Esophagus squamous epithelium (tissue), 5 donors: ENCODE results near the gene LFNG. TPM values are rescaled to one million over a fixed set of nuclear protein-coding genes. Genes with fewer than 3 reads are reported as not detected.

Experiments used
- DNase-seq: peaks from one replicate; lab custom pipeline; 2025; lab: John Stamatoyannopoulos, UW
- H3K27ac ChIP-seq, 4 donors: fragments of 200-600 bp; sonication (generic); one replicate each; pipeline ENCODE4 v1.5.1; 2016 to 2019; ENCODE audit warnings: mild to moderate bottlenecking in 1 of 4
- H3K27me3 ChIP-seq, 4 donors: fragments of 200-600 bp; sonication (generic); 1 replicate in 3 of 4; 2 replicates in 1 of 4; pipeline versions ENCODE4 v1.5.1 to v1.6.0; 2017 to 2021; ENCODE audit warnings: antibody characterized with exemption in 1 of 4
- H3K36me3 ChIP-seq, 3 donors: fragments of 200-600 bp; sonication (generic); one replicate each; pipeline ENCODE4 v1.5.1; 2016 to 2019
- H3K4me1 ChIP-seq, 3 donors: fragments of 200-600 bp; sonication (generic); one replicate each; pipeline ENCODE4 v1.5.1; 2017 to 2019
- H3K4me3 ChIP-seq, 4 donors: fragments of 200-600 bp; sonication (generic); 1 replicate in 3 of 4; 2 replicates in 1 of 4; pipeline ENCODE4 v1.5.1; 2016 to 2019; ENCODE audit warnings: mild to moderate bottlenecking in 2 of 4, moderate library complexity in 1 of 4
- H3K9me3 ChIP-seq, 3 donors: fragments of 200-600 bp; sonication (generic); one replicate each; pipeline ENCODE4 v1.5.1; 2016 to 2019
- POLR2A ChIP-seq, 4 donors: fragments of 450-650 bp; IDR thresholded peaks; one replicate each; pipeline ENCODE4 v1.6.1; 2017; ENCODE audit warnings: antibody characterized with exemption in 4 of 4, mild to moderate bottlenecking in 4 of 4, moderate library complexity in 3 of 4
- whole genome bisulfite sequencing, 2 donors: methylation state at CpG; one replicate each; pipeline ENCODE4 v1.1.5; 2018; 5-methylcytosine and 5-hydroxymethylcytosine counted together
- intact Hi-C: fragments of 100-400 bp; cut with DNase I; formaldehyde crosslinking; loops from one replicate; pipeline ENCODE4 v1.15.0; 2022
- total RNA-seq, 4 donors: library from RNA; depleted of rRNA; stranded (reverse); fragments of >200 nt; gene quantifications; one replicate each; pipeline ENCODE4 v1.1.0, GENCODE V29; 2016
- TF ChIP-seq, protein P1 (sequence below), 6 experiments: fragments of 450-650 bp in 4 of 6; fragments of 200-600 bp in 2 of 6; sonication (generic) in 2 of 6; IDR thresholded peaks; one replicate each; pipeline ENCODE4 v1.5.1; 2016 to 2019; ENCODE audit warnings: antibody characterized with exemption in 6 of 6, mild to moderate bottlenecking in 4 of 6, moderate library complexity in 4 of 6
- donor health status: DM: yes; HTN: yes; CAD: no.

The LFNG gene
- total RNA-seq, 4 donors from 2014 or later, result 6.1 to 17.2 (median 11.9) TPM

DNA sequence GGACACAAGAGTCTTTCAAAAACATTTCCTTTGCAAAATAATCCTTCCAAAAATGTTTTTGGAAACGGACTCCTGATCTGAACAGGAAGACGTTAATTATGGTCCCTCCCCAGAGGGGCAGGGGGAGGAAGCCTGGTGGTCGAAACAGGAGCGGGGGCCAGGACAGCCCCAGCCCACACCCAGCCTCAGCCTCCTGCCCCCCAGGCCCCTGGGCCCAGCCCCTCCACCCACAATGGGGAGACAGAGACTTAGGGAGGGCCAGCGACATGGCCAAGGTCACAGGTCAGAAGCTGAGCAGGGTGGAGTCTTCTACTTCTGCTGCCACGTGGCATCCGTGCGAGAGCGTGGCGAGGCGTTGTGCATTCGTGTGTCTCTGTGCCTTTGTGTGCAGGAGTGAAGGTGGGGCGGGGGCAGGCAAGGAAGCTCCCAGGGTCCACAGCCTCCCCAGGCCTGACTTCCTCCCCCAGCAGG is 29.4 kb upstream of the LFNG start:
- Histone ChIP-seq H3K4me1 (peaks cover 3 to 56% (median 37%) of the 10 kb centered on the region in 3 donors), H3K27ac (peak overlapping the region in 2 of 4 donors; percentile 68 to 77), H3K9me3 (no peaks in the 10 kb centered on the region), H3K4me3 (no peak overlapping the region), H3K27me3 (peaks cover 0 to 53% (median 0%) of the 10 kb centered on the region in 4 donors), H3K36me3 (no peaks in the 10 kb centered on the region)
- TF ChIP-seq, protein P1, sequence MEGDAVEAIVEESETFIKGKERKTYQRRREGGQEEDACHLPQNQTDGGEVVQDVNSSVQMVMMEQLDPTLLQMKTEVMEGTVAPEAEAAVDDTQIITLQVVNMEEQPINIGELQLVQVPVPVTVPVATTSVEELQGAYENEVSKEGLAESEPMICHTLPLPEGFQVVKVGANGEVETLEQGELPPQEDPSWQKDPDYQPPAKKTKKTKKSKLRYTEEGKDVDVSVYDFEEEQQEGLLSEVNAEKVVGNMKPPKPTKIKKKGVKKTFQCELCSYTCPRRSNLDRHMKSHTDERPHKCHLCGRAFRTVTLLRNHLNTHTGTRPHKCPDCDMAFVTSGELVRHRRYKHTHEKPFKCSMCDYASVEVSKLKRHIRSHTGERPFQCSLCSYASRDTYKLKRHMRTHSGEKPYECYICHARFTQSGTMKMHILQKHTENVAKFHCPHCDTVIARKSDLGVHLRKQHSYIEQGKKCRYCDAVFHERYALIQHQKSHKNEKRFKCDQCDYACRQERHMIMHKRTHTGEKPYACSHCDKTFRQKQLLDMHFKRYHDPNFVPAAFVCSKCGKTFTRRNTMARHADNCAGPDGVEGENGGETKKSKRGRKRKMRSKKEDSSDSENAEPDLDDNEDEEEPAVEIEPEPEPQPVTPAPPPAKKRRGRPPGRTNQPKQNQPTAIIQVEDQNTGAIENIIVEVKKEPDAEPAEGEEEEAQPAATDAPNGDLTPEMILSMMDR (IDR thresholded peaks at IDR 0.05), result no peak
- no peak for TF ChIP-seq POLR2A (IDR thresholded peaks at IDR 0.05)
- intact Hi-C loops, result no loop called here
- WGBS, 2 donors, result 50 to 68% methylated on average over 5 to 6 of the region's 13 CpGs
- DNase-seq, result no peak

DNA sequence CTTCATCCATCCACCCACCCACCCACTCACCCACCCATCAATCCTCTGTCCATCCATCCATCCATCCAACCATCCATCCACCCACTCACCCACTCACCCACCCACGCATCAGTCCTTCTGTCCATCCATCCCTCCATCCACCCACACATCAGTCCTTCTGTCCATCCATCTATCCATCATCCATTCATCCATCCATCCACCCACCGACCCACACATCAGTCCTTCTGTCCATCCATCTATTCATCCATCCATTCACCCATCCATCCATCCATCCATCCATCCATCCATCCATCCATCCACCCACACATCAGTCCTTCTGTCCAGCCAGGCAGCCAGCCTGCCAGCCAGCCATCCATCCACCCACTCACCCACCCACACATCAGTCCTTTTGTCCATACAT is 27.5 kb upstream of the LFNG start:
- peaks cover 3 to 55% (median 37%) of the 10 kb centered on the region in 3 donors for H3K4me1 ChIP-seq
- H3K27ac ChIP-seq, result no peak overlapping the region
- H3K36me3 ChIP-seq, result no peaks in the 10 kb centered on the region
- H3K9me3 ChIP-seq, result no peaks in the 10 kb centered on the region
- 89 to 92% methylated on average over 2 of the region's 2 CpGs for WGBS, 2 donors
- TF ChIP-seq, protein P1 (IDR thresholded peaks at IDR 0.05), result no peak
- TF ChIP-seq POLR2A (IDR thresholded peaks at IDR 0.05), result no peak
- H3K4me3 ChIP-seq, result no peak overlapping the region
- intact Hi-C loops, result no loop called here
- DNase-seq, result no peak
- peaks cover 0 to 63% (median 0%) of the 10 kb centered on the region in 4 donors for H3K27me3 ChIP-seq

DNA sequence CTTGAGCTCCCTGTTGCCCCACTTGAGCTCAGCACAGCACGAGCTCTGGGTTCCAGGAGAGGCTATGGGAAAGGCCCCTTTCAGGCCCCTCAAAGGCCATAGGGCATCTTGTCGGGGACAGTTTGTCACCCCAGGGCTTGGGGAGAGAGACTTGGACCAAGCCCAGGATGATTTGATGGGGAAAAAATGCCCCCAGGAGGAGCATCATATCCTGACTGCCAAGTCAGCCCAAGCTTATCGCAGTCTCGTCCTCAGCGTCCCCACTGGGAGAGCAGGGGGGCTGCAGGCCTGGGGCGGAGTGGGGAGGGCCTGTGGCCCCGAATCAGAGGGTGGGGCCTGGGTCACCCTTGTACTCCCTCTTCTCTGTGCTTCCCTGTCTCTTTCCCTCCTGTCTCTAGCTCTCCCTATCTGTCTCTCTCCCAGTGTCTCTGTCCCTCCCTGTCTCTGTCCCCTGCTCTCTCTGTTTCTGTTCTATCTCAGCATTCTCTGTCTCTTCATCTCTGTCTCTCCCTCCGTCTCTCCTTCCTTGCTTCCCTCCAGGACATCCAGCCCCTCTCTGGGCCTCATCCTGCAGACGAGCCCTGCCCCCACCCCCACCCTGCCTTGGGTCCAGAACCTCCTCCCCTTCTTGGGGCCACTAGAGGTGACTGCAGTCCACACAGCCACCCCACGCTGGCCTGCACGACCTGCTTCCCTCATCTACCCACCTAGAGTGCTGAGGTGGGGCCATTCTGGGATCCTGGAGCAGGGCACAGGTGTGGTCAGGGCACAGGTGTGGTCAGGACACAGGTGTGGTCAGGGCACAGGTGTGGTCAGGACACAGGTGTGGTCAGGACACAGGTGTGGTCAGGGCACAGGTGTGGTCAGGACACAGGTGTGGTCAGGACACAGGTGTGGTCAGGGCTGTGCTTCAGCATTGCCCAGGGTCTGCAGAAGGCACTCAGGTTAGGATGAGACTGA is 26.1 kb upstream of the LFNG start:
- Histone ChIP-seq H3K4me3 (no peak overlapping the region), H3K27ac (peak overlapping the region in 1 of 4 donors; percentile 28), H3K4me1 (peaks cover 0 to 47% (median 26%) of the 10 kb centered on the region in 3 donors), H3K27me3 (peaks cover 0 to 63% (median 0%) of the 10 kb centered on the region in 4 donors), H3K9me3 (no peaks in the 10 kb centered on the region), H3K36me3 (no peaks in the 10 kb centered on the region)
- WGBS, 2 donors, result 45 to 59% methylated on average over 5 to 10 of the region's 11 CpGs
- no peak for TF ChIP-seq POLR2A (IDR thresholded peaks at IDR 0.05)
- TF ChIP-seq, protein P1 (IDR thresholded peaks at IDR 0.05), result no peak
- DNase-seq, result no peak
- intact Hi-C loops, result no loop called here

DNA sequence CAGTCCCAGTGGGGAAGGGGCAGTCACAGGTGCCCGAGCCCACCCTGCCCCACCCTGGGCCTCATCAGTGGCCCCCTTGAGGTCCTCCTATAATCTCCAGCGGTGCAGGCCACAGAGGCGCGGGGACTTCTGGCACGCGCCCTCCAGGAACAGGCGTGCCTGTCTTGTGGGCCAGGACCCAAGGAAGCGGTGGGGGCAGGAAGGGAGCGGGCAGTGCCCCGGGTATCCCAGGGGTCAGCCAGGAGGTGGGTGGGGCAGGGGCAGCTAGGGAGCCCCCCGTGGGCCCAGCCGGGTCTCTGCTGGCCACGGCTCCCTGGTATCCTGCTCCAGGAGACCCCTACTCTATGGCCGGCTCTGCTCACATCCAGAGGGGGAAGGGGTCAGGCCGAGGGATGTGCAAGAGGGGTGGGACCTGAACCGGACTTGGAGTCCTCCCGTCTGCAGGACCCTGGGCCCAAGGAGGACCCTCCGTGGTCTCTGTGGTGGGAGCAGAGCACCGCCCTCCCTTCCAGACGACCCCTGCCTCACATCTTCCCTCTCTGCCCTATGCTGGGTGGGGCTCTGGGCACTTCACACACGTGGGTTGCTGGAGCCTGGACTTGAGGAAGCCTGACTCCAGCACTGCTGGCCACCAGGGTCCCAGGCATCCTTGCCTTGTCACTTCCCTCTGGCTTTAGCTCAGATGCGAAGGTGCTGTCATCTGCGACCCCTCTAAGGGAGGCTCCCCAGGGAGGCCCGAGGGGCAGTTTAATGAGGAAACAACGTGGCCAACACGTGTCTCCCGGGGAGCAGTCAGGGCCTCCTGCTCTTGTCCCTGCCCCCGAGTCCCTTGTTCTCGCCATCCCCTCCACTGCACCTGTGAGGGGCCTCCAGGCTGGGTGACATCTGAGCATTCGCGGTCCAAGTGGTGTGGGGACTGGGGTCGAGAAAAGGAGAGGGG is 25.1 kb upstream of the LFNG start:
- Histone ChIP-seq H3K27me3 (peaks cover 0 to 67% (median 0%) of the 10 kb centered on the region in 4 donors), H3K9me3 (no peaks in the 10 kb centered on the region), H3K4me1 (peaks cover 0 to 37% (median 22%) of the 10 kb centered on the region in 3 donors), H3K27ac (peak overlapping the region in 1 of 4 donors; percentile 28), H3K4me3 (peak overlapping the region in 1 of 4 donors; percentile 4), H3K36me3 (no peaks in the 10 kb centered on the region)
- 49 to 50% methylated on average over 7 of the region's 32 CpGs for WGBS, 2 donors
- TF ChIP-seq, protein P1 (IDR thresholded peaks at IDR 0.05), result no peak
- no peak for TF ChIP-seq POLR2A (IDR thresholded peaks at IDR 0.05)
- DNase-seq, result no peak
- intact Hi-C loops, result no loop called here
